HG02885 (cell line): ENCODE measurements around the gene PAX1.

Experiments
- ATAC-seq: cut with Tn5 transposase; IDR thresholded peaks from one replicate; pipeline ENCODE4 v1.9.1; 2021; ENCODE audit warnings: mild to moderate bottlenecking; ENCODE audit not compliant: unreplicated experiment, poor library complexity

Gene PAX1

GRCh38 chr20:21719592-21720214 is 14.2 kb downstream of the PAX1 start:
- peak; percentile 61 for ATAC-seq

GRCh38 chr20:21725892-21726291 is 20.4 kb downstream of the PAX1 start:
- no peak for ATAC-seq

GRCh38 chr20:21729316-21729715 is 23.9 kb downstream of the PAX1 start:
- no peak for ATAC-seq

GRCh38 chr20:21739161-21739560 is 33.7 kb downstream of the PAX1 start:
- no peak for ATAC-seq

- ATAC-seq = no peak
Measured at GRCh38 chr20:21739682-21740081, 34.2 kb downstream of the PAX1 start.

- no peak for ATAC-seq
Measured at GRCh38 chr20:21741266-21741665, 35.8 kb downstream of the PAX1 start.

GRCh38 chr20:21762646-21763045 is 57.2 kb downstream of the PAX1 start:
- ATAC-seq = no peak

- ATAC-seq = no peak
Measured at GRCh38 chr20:21767200-21767738, 61.8 kb downstream of the PAX1 start.

- ATAC-seq = no peak
Measured at GRCh38 chr20:21767739-21768223, 62.3 kb downstream of the PAX1 start.
